22Rv1 (cell line): ENCODE measurements around the gene MAP7.
"Not testable (repeated sequence)": the region's sequence is repeated elsewhere in the genome, so short reads cannot be mapped to it uniquely, and the experiment has no call there.

Experiments
- H3K27ac ChIP-seq: fragments of 450-650 bp; 2 replicates; pipeline ENCODE4 v1.5.1; 2017
- ZFX ChIP-seq: fragments of 450-650 bp; IDR thresholded peaks from 2 replicates; pipeline ENCODE4 v1.6.1; 2017; ENCODE audit warnings: antibody characterized with exemption, borderline replicate concordance
- TF ChIP-seq, protein P1 (sequence below): fragments of 450-650 bp; IDR thresholded peaks from 2 replicates; pipeline ENCODE4 v1.5.1; 2017; ENCODE audit warnings: mild to moderate bottlenecking

MAP7 gene

DNA sequence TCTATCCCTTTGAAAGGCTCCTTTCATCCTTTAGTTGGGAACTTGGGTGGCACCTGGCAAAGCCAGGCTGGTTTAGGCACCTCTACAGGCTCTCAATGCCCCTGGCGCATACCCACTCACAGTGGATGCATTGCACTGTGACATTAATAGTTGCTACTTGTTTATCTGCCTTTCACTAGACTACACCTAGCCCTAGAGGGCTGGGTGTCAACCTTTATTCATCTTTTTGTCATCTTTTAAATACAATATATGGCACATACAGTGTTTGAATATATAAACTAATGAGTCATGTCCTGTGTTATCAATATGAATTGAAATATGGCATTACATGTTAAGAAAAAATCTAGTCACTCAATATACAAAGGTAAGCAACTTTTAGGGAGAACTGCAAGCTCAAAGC lies 140.6 kb downstream of the MAP7 start:
- H3K27ac ChIP-seq, result no peak overlapping the region
- TF ChIP-seq ZFX, result no peak
- TF ChIP-seq, protein P1, sequence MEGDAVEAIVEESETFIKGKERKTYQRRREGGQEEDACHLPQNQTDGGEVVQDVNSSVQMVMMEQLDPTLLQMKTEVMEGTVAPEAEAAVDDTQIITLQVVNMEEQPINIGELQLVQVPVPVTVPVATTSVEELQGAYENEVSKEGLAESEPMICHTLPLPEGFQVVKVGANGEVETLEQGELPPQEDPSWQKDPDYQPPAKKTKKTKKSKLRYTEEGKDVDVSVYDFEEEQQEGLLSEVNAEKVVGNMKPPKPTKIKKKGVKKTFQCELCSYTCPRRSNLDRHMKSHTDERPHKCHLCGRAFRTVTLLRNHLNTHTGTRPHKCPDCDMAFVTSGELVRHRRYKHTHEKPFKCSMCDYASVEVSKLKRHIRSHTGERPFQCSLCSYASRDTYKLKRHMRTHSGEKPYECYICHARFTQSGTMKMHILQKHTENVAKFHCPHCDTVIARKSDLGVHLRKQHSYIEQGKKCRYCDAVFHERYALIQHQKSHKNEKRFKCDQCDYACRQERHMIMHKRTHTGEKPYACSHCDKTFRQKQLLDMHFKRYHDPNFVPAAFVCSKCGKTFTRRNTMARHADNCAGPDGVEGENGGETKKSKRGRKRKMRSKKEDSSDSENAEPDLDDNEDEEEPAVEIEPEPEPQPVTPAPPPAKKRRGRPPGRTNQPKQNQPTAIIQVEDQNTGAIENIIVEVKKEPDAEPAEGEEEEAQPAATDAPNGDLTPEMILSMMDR, result no peak

- TF ChIP-seq, protein P1, result no peak
- TF ChIP-seq ZFX, result no peak
- H3K27ac ChIP-seq, result no peak overlapping the region
Observed at GRCh38 chr6:136408204-136408603, 142.0 kb downstream of the MAP7 start.

DNA sequence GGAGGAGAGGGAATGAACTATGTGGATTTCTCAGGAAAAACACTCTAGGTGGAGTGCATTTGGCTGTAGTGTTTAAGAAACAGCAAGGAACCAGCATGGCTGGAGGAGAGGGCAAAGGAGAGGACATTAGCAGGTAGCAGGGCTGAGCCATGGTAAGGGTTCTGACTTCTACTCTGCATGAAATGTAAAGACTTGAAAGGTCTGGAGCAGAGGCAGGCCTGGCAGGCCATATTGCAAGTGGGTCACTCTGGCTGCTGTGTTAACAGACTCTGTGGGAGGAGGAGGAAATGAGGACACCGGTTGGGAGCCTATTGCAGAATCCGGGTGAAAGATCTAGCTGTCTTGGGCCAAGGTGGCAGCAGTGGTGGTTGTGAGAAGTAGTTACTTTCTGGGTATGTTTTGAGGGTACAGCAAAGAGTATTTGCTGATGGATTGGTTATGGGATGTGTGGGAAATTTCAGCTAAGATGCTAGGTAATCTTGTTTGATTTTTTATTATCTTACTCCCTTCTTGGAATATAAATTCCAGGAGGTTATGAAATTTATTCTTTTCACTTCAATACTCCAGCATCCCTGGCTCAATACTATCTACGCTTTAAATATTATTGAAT lies 144.7 kb downstream of the MAP7 start:
- TF ChIP-seq, protein P1, result no peak
- TF ChIP-seq ZFX, result no peak

GRCh38 chr6:136404627-136405419 lies 145.4 kb downstream of the MAP7 start:
- no peak overlapping the region; the same call in 1 of the 2 replicates for H3K27ac ChIP-seq
- TF ChIP-seq, protein P1, result no peak
- no peak for TF ChIP-seq ZFX

More for the DNA sequence above, 144.7 kb downstream of the MAP7 start:
- no peak overlapping the region; the same call in 1 of the 2 replicates for H3K27ac ChIP-seq

GRCh38 chr6:136404007-136404406 lies 146.2 kb downstream of the MAP7 start:
- no peak overlapping the region for H3K27ac ChIP-seq
- no peak for TF ChIP-seq ZFX

DNA sequence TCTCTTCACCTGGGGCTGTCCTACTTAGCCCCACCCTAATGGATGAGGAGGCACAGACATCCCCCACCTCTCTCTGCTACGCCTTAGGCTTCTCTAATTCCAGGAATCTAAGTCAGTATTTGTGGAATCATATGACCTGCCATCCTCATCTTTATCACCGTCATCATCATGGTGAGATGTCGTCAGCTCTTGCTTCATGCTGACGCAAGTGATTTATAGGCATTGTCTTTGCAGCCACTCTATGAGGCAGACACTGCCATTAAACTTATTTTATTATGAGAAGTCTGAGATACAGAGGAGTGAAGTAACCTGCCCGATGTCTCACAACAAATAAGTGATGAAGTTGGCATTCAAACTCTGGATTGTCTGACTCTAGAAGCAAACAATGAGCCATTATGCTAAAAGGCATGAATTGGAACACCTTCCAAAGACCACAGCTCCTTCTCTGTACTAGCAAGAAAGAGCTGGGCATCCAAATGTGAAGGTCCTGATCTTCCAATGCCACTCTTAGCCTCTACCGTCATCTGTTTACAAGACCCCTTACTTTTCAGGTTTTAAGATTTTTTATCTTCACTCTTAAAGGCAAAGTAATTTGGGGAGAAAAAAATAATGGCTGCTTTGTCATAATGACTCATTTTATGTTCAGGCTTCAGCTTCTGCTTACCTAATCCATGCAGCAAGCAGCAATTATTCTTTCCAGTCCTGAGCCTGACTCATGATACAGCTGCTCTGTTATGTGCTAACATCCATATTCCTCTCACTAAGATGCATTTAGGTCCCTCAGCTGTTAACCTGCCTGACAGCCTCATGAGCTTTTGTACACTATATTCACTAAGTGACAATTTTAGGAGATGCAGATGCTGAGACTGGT lies 146.9 kb downstream of the MAP7 start:
- no peak overlapping the region for H3K27ac ChIP-seq
- TF ChIP-seq, protein P1, result no peak
- no peak for TF ChIP-seq ZFX

DNA sequence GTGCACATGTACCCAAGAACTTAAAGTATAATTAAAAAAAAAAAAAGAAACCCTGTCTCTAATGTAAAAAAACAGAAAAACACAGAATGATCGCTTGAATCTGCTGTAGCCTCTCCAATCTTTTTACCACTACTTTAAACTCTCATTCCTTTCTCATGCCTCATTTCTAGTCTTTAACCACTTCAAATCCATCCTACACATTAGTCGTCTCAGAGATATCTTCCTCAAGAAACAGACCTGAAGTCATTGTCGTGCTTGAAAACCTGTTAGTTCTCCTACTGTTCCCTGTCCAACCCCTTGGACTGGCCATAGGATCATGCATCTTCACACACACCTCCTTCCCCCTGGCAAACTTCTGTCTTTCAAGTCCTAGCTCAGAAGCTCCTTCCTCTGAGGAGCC lies 148.5 kb downstream of the MAP7 start:
- no peak overlapping the region for H3K27ac ChIP-seq
- TF ChIP-seq, protein P1, result no peak
- no peak for TF ChIP-seq ZFX

DNA sequence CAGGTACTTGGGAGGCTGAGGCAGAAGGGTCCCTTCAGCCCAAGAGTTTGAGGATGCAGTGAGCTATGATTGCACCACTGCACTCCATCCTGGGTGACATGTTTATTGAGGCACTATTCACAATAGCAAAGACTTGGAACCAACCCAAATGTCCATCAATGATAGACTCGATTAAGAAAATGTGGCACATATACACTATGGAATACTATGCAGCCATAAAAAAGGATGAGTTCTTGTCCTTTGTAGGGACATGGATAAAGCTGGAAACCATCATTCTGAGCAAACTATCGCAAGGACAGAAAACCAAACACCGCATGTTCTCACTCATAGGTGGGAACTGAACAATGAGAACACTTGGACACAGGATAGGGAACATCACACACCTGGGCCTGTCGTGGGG lies 149.0 kb downstream of the MAP7 start:
- not testable (repeated sequence) for H3K27ac ChIP-seq
